Activated naive CD4-positive, alpha-beta T cell treated with anti-CD3 and anti-CD28 coated beads for 36 hours (primary cell): Measurements from ENCODE around the gene TOMM40L. TPM values are rescaled to one million over a fixed set of nuclear protein-coding genes. Genes with fewer than 3 reads are reported as not detected.

Source experiments
- CTCF ChIA-PET: fragments of 350-600 bp; sonication (Branson Sonifier 250); formaldehyde crosslinking; loops from one replicate; lab custom pipeline; 2021; ENCODE audit warnings: antibody characterized with exemption; lab: Charles Lee
- DNase-seq: peaks from one replicate; pipeline ENCODE4 v3.0.0-alpha.2; 2020
- H3K27ac Mint-ChIP-seq: one replicate; pipeline ENCODE4 v1.8.0; 2021; ENCODE audit warnings: mild to moderate bottlenecking, mixed read lengths
- H3K27me3 Mint-ChIP-seq: one replicate; pipeline ENCODE4 v1.8.0; 2021; ENCODE audit warnings: low read depth, mixed read lengths
- H3K36me3 Mint-ChIP-seq: one replicate; pipeline ENCODE4 v1.8.0; 2021; ENCODE audit warnings: low read depth, mixed read lengths
- H3K4me1 Mint-ChIP-seq: one replicate; pipeline ENCODE4 v1.8.0; 2021; ENCODE audit warnings: low read depth, mixed read lengths
- H3K4me3 Mint-ChIP-seq: one replicate; pipeline ENCODE4 v1.8.0; 2021; ENCODE audit warnings: mild to moderate bottlenecking, moderate library complexity, mixed read lengths
- H3K9me3 Mint-ChIP-seq: one replicate; pipeline ENCODE4 v1.8.0; 2021; ENCODE audit warnings: mixed read lengths
- intact Hi-C: fragments of 100-400 bp; cut with micrococcal nuclease; formaldehyde crosslinking; loops from one replicate; pipeline ENCODE4 v1.15.1; 2023
- total RNA-seq, 2 experiments: library from RNA; stranded (reverse); gene quantifications; one replicate each; pipeline ENCODE4 v1.2.3, GENCODE V29; 2021

The TOMM40L gene
- total RNA-seq, 2 experiments from 2014 or later, result 13.2 to 14.3 TPM

DNA sequence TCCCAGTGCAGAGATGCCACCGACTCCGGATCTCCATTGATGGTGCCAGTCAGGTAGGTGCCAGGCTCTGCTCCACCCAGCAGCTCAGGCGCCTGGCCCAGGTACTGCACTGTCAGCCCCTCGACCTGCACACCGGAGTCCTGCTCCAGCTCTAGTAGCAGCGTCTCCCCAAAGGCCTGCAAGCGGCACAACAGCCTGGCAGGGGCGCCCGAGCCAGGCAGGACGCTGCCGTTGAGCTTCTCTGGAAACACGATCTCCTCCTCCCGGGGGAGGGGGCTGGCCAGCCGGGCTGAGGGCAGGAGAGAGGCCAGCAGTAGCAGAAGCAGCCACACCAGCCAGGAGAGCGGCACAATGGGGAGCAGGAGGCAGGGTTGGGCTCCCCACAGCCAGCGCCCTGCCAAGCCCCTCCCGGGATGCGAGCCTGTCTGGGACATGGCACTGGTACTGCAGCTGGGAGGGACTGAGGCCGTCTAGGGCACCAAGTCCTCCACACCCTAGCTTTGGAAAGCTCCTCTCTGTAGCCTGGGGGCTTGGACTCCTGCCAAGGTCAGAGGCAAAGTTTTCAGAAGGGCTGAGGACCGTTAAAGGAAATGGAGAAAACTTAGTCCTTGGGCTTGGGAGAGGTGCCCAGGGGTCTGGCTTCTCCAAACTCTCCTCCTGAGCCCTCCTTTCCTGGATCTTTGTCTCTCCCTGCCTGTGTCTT, 27.5 kb upstream of the TOMM40L start:
- no peaks in the 10 kb centered on the region for H3K9me3 Mint-ChIP-seq
- H3K36me3 Mint-ChIP-seq, result peaks cover 2% of the 10 kb centered on the region
- CTCF ChIA-PET, result interaction anchor here (0.6 to 1.6 kb wide), 5 partner anchors 11 to 183 kb away, joined by 3 to 4 read pairs (median 3); partner anchors contain the start of gene TOMM40L
- H3K4me3 Mint-ChIP-seq, result no peak overlapping the region
- intact Hi-C loops, result no loop called here
- H3K27ac Mint-ChIP-seq, result peak overlapping the region; percentile 40
- no peaks in the 10 kb centered on the region for H3K27me3 Mint-ChIP-seq
- H3K4me1 Mint-ChIP-seq, result peaks cover 56% of the 10 kb centered on the region
- no peak for DNase-seq

DNA sequence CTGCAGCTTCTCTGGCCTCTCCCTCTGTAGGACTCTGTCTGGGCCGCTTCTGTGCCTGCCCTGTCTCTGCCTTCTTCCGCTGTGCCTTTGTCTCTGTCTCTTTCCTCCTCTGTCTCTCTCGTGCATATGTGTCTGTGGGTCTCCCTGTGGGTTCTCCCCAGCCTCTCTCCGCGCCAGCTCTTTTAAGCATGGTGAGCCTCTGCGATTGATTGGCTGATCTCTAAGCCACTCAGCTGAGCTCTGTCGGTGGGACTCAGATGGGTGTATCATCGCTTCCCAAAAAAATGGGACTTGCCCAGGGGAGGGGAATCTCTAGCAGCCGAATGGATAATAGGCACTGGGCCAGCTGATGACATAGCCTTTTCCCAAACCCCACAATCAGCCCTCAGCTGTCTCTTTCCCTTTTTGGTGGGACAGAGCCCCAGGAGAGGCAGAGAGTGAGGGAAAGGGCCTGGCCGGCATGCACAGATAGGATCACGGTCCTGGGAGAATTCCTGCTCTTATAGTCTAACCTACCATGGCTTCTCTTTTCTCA, 26.9 kb upstream of the TOMM40L start, which contains the start of gene ADAMTS4:
ADAMTS4 (minus strand) TSS at position 158 of the 535 bp plus-strand sequence. CDS start 427 bp downstream, outside the sequence.
- Mint-ChIP-seq H3K27ac (peak within 1 kb of the TSS; percentile 89), H3K27me3 (no peaks in the 10 kb centered on the region), H3K4me1 (peaks cover 63% of the 10 kb centered on the region), H3K4me3 (peak within 1 kb of the TSS; percentile 65), H3K36me3 (peaks cover 9% of the 10 kb centered on the region), H3K9me3 (no peaks in the 10 kb centered on the region)
- intact Hi-C loops, result no loop called here
- CTCF ChIA-PET, result interaction anchor here (0.6 to 1.6 kb wide), 7 partner anchors 10 to 183 kb away, joined by 3 to 4 read pairs (median 3); partner anchors contain the start of genes APOA2 and TOMM40L
- no peak for DNase-seq

DNA sequence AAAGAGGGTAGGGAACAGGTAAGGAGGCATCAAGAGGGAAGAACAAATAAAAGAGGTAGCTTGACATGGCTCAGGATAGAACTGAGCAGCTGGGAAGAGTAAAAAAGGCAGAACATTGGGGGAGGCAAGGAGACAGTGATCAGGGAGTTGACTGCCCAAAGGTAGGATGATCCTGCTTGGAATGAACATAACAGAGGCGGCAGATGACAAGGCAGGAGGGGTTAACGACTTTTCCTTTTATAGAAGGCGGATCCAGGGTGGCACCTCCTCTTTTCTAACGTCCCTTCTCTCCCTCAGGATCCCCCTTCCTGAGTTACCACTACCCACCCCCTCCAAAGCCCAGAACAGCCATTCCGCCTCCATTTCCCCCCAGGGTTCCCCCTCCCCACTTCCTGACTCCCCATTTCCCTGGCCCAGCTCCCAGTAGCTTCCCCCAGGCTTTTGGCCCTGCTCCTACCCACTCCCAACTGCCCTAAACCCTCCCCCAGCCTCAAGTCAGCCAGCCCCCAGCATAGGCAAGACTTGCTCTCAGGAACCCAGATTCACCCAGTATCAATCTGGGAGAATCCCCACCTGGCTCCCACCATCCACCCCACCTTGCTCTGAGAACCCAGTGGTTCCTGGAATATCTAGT, 26.2 kb upstream of the TOMM40L start:
- Mint-ChIP-seq H3K27me3 (no peaks in the 10 kb centered on the region), H3K27ac (peak overlapping the region; percentile 89), H3K4me1 (peaks cover 67% of the 10 kb centered on the region), H3K4me3 (peak overlapping the region; percentile 65), H3K36me3 (peaks cover 15% of the 10 kb centered on the region), H3K9me3 (no peaks in the 10 kb centered on the region)
- DNase-seq, result no peak
- intact Hi-C loops, result no loop called here
- CTCF ChIA-PET, result interaction anchor here (1.0 to 1.6 kb wide), 5 partner anchors 9 to 91 kb away, joined by 3 to 4 read pairs (median 3); partner anchors contain the start of gene APOA2

DNA sequence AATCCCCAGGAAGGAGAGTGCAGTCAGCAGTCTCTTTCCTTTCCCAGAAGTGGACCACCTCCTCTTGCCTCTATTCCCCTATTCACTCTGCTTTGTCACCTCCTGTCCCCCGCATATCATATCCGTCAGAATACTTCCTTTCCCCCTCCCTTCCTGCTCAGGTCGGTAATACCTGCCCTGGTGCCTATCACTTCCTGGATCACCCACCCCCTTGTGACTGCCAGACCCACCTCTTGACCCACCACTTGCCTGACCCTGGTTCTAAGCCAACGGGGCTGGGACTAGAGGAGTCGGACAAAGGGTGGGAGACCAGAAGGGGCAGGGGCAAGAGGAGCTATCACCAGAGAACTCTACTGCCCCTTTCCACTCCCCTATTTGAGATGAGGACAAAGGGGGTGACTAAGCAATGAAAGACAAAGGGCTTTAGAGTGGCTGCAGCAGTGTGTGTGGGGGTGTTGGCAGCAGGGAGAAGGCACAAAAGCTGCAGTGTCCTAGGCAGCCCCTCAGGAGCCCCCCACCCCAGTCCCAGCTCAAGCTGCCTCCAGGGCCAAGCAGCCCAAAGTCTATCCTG, 25.4 kb upstream of the TOMM40L start:
- H3K36me3 Mint-ChIP-seq, result peaks cover 20% of the 10 kb centered on the region
- CTCF ChIA-PET, result interaction anchor here (1.1 to 13.3 kb wide), 5 partner anchors 8 to 105 kb away, joined by 3 to 196 read pairs (median 12); partner anchors contain the start of genes APOA2, PPOX and TOMM40L
- peak overlapping the region; percentile 65 for H3K4me3 Mint-ChIP-seq
- H3K4me1 Mint-ChIP-seq, result peaks cover 67% of the 10 kb centered on the region
- H3K27ac Mint-ChIP-seq, result peak overlapping the region; percentile 89
- peak; percentile 67 for DNase-seq
- intact Hi-C loops, result no loop called here
- no peaks in the 10 kb centered on the region for H3K27me3 Mint-ChIP-seq
- H3K9me3 Mint-ChIP-seq, result no peaks in the 10 kb centered on the region

DNA sequence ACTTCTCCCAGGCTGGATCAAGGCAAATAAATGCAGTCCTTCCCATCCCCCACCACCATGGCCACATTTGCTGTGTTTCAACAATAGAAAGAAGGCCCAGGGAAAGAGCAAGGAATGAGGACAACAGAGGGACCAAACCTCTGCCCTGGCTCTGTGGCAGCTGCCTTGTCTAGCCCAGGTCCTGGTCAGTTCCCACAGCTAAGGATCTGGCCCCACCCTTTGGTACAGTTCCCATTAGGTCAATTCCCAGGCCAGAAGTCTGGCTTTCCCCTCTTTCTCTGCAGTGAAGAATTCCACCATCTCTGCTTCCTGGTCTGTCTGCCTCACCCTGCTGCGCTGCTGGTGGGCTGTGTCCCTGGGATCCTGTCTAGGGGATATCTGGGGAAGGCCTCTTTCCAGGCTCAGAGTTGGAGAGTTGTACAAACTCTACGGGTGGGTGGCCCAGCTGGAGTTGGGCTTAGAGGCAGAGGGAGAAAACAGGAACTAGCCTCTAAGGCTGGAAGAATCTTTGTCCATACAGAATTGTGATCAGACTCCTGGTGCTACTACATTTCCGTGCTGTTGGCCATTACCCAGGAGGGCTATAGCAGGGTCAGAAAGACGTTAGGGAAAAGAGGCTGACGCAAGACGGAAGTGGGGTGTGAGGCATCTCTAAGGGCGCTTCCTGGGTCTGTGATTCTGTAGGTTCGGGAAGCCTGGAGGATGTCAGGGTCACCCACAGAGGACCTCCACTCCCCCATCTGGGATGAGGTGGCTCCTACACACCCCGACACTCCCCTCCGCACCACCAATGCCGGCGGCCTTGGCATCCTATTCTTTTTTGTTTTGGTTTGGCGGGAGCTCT, 24.6 kb upstream of the TOMM40L start:
- Mint-ChIP-seq H3K4me1 (peaks cover 67% of the 10 kb centered on the region), H3K27me3 (no peaks in the 10 kb centered on the region), H3K9me3 (no peaks in the 10 kb centered on the region), H3K4me3 (peak overlapping the region; percentile 92), H3K36me3 (peaks cover 25% of the 10 kb centered on the region), H3K27ac (peak overlapping the region; percentile 89)
- peak; percentile 26 for DNase-seq
- CTCF ChIA-PET, result interaction anchor here (0.6 to 13.3 kb wide), 8 partner anchors 9 to 181 kb away, joined by 3 to 196 read pairs (median 8); partner anchors contain the start of genes APOA2, PPOX and TOMM40L
- intact Hi-C loops, result no loop called here

DNA sequence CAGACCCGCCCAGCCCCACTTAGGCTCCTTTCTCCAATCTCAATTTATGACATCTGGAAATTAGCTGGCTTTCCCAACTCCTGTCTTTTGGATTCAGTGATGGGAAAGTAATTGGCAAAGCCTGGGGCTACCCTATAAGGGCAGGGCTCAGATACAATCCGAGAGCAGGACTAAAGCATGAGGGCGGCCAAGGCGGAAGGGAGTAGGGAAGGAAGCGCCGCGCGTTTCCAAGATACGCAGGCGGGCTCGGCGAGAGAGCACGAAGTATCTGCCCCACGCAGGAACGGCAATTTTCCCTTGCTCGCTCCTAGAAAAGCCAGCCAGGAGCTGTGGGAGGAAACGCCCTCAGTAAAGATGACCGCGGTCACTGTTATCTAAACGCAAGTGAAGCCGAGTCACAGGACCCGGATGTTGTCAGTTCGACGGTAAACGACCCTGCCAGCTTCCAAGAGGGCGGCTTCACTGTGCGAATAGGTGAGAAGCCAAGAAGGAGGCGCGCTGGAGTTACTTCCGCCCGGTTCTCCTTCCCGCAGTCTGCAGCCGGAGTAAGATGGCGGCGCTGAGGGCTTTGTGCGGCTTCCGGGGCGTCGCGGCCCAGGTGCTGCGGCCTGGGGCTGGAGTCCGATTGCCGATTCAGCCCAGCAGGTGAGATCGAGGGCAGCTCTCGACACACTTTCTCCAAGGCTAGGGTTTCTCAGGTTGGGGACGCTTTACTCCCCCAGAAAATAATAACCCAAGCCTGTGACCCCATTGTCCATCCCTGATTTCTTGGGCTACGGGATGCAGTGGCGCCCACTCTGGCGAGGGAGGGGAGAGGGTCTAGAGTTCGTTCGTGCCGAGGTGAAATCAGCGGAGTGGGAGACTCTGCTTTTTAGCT, 23.8 kb upstream of the TOMM40L start, which contains the start of gene NDUFS2:
NDUFS2 (plus strand) TSS at position 532 of the 877 bp plus-strand sequence; CDS start at position 551, 19 bp downstream.
- intact Hi-C loops, result loop anchor here (1.0 to 2.0 kb wide), 6 partner anchors 17 to 157 kb away; partner anchors contain the start of genes DEDD, PPOX, USF1 and USP21
- H3K36me3 Mint-ChIP-seq, result peaks cover 30% of the 10 kb centered on the region
- H3K4me1 Mint-ChIP-seq, result peaks cover 75% of the 10 kb centered on the region
- H3K27me3 Mint-ChIP-seq, result no peaks in the 10 kb centered on the region
- CTCF ChIA-PET, result interaction anchor here (0.6 to 13.3 kb wide), 11 partner anchors 9 to 394 kb away, joined by 3 to 196 read pairs (median 5); partner anchors contain the start of genes APOA2, PPOX, TOMM40L and UFC1
- peak within 1 kb of the TSS; percentile 89 for H3K27ac Mint-ChIP-seq
- H3K9me3 Mint-ChIP-seq, result no peaks in the 10 kb centered on the region
- peak; percentile 99 for DNase-seq
- H3K4me3 Mint-ChIP-seq, result peak within 1 kb of the TSS; percentile 92

DNA sequence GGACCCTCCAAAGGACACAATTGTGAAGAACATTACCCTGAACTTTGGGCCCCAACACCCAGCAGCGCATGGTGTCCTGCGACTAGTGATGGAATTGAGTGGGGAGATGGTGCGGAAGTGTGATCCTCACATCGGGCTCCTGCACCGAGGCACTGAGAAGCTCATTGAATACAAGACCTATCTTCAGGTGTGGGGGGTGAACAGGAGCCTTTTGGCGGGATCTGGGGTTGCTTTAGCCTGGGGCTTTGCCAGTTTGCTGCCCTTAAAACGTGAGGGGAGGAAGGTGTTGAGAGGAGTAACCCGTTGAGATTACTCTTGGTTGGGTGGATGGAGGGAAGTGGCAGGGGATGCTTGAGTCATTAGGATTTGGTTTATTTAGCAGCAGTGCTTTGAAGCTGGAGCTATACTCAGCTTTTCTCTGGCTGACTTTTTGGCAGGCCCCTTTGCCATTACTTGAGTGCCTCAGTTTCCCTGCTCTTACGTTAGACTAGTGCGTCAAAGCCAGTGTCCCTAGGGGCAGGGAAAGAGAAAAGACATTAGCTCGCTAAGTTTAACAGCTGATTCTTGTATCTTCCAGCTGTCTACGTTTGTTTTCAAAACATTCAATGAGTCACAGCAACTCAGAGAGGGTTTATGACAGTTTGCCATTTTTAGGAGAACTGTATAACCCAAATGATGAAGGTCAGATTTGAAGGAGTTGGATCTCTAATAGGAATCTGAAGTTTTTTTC, 19.3 kb upstream of the TOMM40L start:
- Mint-ChIP-seq H3K4me3 (no peak overlapping the region), H3K27me3 (no peaks in the 10 kb centered on the region), H3K27ac (peak overlapping the region; percentile 31), H3K36me3 (peaks cover 51% of the 10 kb centered on the region), H3K9me3 (no peaks in the 10 kb centered on the region), H3K4me1 (peaks cover 60% of the 10 kb centered on the region)
- intact Hi-C loops, result no loop called here
- DNase-seq, result no peak
- CTCF ChIA-PET, result interaction anchor here (0.6 to 13.3 kb wide), 7 partner anchors 14 to 641 kb away, joined by 3 to 196 read pairs (median 22); partner anchors contain the start of genes APOA2, PPOX and TOMM40L

DNA sequence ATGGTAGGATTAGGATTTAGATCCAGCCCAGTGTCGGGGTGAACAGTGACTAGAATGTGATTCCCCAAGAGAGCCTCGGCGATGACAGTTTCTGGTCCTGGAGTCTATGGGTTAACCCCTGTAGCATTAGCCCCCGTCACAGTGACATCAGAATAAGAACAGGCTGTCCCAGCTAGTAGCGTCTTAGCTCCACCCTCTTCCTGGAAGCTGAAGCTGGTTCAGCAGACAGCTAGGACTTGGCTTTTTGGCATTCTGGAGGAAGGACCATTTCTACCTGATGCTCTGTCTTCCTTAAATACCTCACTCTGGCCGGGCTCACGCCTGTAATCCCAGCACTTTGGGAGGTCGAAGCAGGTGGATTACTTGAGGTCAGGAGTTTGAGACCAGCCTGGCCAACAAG, 18.7 kb upstream of the TOMM40L start:
- peaks cover 56% of the 10 kb centered on the region for H3K36me3 Mint-ChIP-seq
- H3K4me3 Mint-ChIP-seq, result no peak overlapping the region
- H3K27me3 Mint-ChIP-seq, result no peaks in the 10 kb centered on the region
- H3K27ac Mint-ChIP-seq, result no peak overlapping the region
- DNase-seq, result peak; percentile 39
- CTCF ChIA-PET, result interaction anchor here (1.6 to 13.3 kb wide), 4 partner anchors 15 to 175 kb away, joined by 5 to 196 read pairs (median 59); partner anchors contain the start of genes APOA2, PPOX and TOMM40L
- intact Hi-C loops, result no loop called here
- H3K9me3 Mint-ChIP-seq, result no peaks in the 10 kb centered on the region
- peaks cover 56% of the 10 kb centered on the region for H3K4me1 Mint-ChIP-seq

DNA sequence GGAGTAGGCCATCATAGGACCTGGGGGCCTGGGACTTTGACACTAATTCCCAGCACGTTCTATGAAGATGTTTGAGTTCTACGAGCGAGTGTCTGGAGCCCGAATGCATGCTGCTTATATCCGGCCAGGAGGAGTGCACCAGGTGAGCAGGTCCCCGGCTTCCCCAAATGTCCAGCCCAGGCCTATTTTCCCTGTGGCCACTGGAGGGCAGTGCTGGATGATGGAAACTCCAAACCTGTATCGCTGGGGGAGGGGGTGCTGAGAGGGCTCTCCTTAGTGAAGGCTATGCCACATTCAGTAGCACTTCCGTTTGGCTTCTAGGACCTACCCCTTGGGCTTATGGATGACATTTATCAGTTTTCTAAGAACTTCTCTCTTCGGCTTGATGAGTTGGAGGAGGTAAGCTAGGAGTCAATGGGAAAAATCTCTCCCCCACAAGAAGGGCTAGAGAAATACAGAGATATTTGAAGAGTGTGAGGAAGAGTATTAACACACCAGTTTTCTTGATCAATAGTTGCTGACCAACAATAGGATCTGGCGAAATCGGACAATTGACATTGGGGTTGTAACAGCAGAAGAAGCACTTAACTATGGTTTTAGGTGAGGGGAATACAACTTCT, 16.0 kb upstream of the TOMM40L start:
- Mint-ChIP-seq H3K27ac (peak overlapping the region; percentile 50), H3K4me1 (peaks cover 37% of the 10 kb centered on the region)
- intact Hi-C loops, result loop anchor here (1.0 kb wide), 1 partner anchor 15 kb away; no protein-coding TSS in a partner anchor

More for the DNA sequence above, 16.0 kb upstream of the TOMM40L start:
- Mint-ChIP-seq H3K27me3 (no peaks in the 10 kb centered on the region), H3K36me3 (peaks cover 61% of the 10 kb centered on the region), H3K9me3 (no peaks in the 10 kb centered on the region), H3K4me3 (no peak overlapping the region)
- CTCF ChIA-PET, result interaction anchor here (0.8 to 13.3 kb wide), 9 partner anchors 8 to 172 kb away, joined by 3 to 196 read pairs (median 9); partner anchors contain the start of genes ADAMTS4, APOA2, NDUFS2 and TOMM40L
- peak; percentile 86 for DNase-seq
